IPS-18a (cell line): Measurements from ENCODE around the gene KLF5.

Experiments used
- H3K27ac ChIP-seq: one replicate; pipeline ENCODE4 v1.5.1; 2013; ENCODE audit warnings: low read length
- H3K27me3 ChIP-seq: one replicate; pipeline ENCODE4 v1.6.1; 2013; ENCODE audit warnings: mild to moderate bottlenecking, low read length; ENCODE audit not compliant: control insufficient read depth, insufficient read depth
- H3K36me3 ChIP-seq: one replicate; pipeline ENCODE4 v1.6.1; 2013; ENCODE audit warnings: low read depth, low read length; ENCODE audit not compliant: control insufficient read depth
- H3K4me1 ChIP-seq: one replicate; pipeline ENCODE4 v1.6.1; 2013; ENCODE audit warnings: low read depth, low read length; ENCODE audit not compliant: control insufficient read depth
- H3K4me3 ChIP-seq: one replicate; pipeline ENCODE4 v1.5.1; 2013; ENCODE audit warnings: low read length
- H3K9ac ChIP-seq: one replicate; pipeline ENCODE4 v1.6.1; 2013; ENCODE audit warnings: mild to moderate bottlenecking, low read length, moderate library complexity
- H3K9me3 ChIP-seq: one replicate; pipeline ENCODE4 v1.6.1; 2013; ENCODE audit warnings: low read depth, low read length; ENCODE audit not compliant: control insufficient read depth

Gene KLF5

GRCh38 chr13:73061473-73061872 is 2.7 kb downstream of the KLF5 start:
- no peak overlapping the region for H3K27ac ChIP-seq
- no peaks in the 10 kb centered on the region for H3K36me3 ChIP-seq
- H3K9ac ChIP-seq, result no peak overlapping the region
- H3K4me3 ChIP-seq, result no peak overlapping the region
- peaks cover 42% of the 10 kb centered on the region for H3K4me1 ChIP-seq
- no peaks in the 10 kb centered on the region for H3K9me3 ChIP-seq
- H3K27me3 ChIP-seq, result peaks cover 89% of the 10 kb centered on the region

GRCh38 chr13:73061876-73062275 is 3.1 kb downstream of the KLF5 start:
- H3K9me3 ChIP-seq, result no peaks in the 10 kb centered on the region
- H3K36me3 ChIP-seq, result no peaks in the 10 kb centered on the region
- peaks cover 87% of the 10 kb centered on the region for H3K27me3 ChIP-seq
- H3K4me1 ChIP-seq, result peaks cover 42% of the 10 kb centered on the region
- H3K9ac ChIP-seq, result no peak overlapping the region
- no peak overlapping the region for H3K27ac ChIP-seq
- H3K4me3 ChIP-seq, result no peak overlapping the region

DNA sequence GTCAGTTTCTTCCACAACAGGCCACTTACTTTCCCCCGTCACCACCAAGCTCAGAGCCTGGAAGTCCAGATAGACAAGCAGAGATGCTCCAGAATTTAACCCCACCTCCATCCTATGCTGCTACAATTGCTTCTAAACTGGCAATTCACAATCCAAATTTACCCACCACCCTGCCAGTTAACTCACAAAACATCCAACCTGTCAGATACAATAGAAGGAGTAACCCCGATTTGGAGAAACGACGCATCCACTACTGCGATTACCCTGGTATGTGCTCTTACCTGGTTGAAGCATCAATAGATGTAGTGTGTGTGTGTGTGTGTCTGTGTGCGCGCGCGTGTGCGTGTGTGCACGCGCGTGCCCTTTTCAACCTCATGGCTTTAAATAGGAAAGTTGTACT is 3.7 kb downstream of the KLF5 start:
- H3K9me3 ChIP-seq, result no peaks in the 10 kb centered on the region
- no peaks in the 10 kb centered on the region for H3K36me3 ChIP-seq
- no peak overlapping the region for H3K4me3 ChIP-seq
- peaks cover 42% of the 10 kb centered on the region for H3K4me1 ChIP-seq
- no peak overlapping the region for H3K9ac ChIP-seq
- H3K27ac ChIP-seq, result no peak overlapping the region
- peaks cover 81% of the 10 kb centered on the region for H3K27me3 ChIP-seq

GRCh38 chr13:73063166-73063565 is 4.4 kb downstream of the KLF5 start:
- Histone ChIP-seq H3K36me3 (no peaks in the 10 kb centered on the region), H3K9me3 (no peaks in the 10 kb centered on the region), H3K27me3 (peaks cover 74% of the 10 kb centered on the region), H3K9ac (no peak overlapping the region), H3K27ac (no peak overlapping the region), H3K4me1 (peaks cover 40% of the 10 kb centered on the region), H3K4me3 (no peak overlapping the region)

- H3K9ac ChIP-seq, result no peak overlapping the region
- peaks cover 38% of the 10 kb centered on the region for H3K4me1 ChIP-seq
- no peak overlapping the region for H3K27ac ChIP-seq
- H3K36me3 ChIP-seq, result no peaks in the 10 kb centered on the region
- peaks cover 65% of the 10 kb centered on the region for H3K27me3 ChIP-seq
- H3K4me3 ChIP-seq, result no peak overlapping the region
- H3K9me3 ChIP-seq, result no peaks in the 10 kb centered on the region
These were observed 6.2 kb downstream of the KLF5 start for GRCh38 chr13:73065036-73065435.

DNA sequence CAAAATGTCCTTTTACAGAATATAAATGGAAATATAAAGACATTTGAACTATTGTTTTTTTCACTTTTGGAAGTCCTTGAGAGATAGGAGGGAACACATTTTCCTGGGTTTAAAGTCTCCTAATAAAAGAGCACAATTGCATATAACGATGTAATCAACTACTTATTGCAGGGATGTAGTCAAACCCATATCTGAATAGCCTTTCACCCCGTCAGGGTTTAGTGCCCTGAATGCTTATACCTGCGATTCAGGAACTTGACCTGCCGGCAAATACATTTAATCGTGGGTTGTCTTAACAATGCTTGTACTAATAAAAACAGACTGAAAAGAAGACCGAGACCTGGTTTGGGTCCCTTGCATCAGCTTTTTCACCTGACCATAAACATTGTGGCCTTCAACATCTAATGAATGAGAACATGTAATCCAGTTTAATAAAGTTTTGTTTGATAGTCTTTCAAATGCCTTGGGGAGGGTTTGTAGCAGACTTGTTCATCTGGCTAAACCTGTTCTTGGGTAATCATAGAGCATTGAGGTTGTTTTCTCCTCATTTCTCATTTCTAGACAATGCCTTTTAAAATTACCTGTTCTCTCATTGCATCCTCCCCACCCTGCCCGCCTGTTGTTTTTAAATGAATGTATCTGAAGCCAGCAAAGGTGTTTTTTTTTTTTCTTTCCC is 7.0 kb downstream of the KLF5 start:
- Histone ChIP-seq H3K9me3 (no peaks in the 10 kb centered on the region), H3K4me3 (no peak overlapping the region), H3K4me1 (peaks cover 31% of the 10 kb centered on the region), H3K9ac (no peak overlapping the region), H3K36me3 (no peaks in the 10 kb centered on the region), H3K27ac (no peak overlapping the region), H3K27me3 (peaks cover 58% of the 10 kb centered on the region)

DNA sequence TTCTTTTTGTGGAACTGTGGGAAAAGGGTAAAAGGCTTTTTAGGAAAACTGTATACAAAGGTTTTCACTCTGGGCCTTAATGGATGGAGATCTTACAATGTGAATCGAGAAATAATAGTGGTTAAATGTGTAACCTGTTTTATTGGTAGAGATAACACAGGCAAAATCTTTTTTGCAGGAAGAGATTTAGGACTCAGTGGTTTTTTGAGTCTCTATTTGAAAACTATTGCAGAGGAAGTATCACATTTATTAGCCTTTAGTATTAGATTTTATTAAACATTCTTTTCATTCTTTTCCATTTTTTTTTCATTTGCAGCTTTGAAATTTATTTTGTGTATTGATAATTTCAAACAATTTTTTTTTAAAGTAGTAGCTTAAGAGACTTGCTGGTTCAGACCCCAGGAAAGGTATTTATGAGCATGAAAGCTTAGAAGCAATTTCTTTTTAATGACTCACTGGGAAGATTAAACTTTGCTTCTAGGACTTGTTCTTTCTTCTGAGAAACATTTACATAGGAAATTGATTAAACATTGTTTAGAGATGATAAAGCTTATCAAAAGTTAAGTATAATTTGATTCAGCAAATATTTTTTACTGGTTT is 10.5 kb downstream of the KLF5 start:
- Histone ChIP-seq H3K27ac (no peak overlapping the region), H3K27me3 (peaks cover 23% of the 10 kb centered on the region), H3K9ac (no peak overlapping the region), H3K4me3 (no peak overlapping the region), H3K9me3 (no peaks in the 10 kb centered on the region), H3K36me3 (no peaks in the 10 kb centered on the region), H3K4me1 (peaks cover 15% of the 10 kb centered on the region)

DNA sequence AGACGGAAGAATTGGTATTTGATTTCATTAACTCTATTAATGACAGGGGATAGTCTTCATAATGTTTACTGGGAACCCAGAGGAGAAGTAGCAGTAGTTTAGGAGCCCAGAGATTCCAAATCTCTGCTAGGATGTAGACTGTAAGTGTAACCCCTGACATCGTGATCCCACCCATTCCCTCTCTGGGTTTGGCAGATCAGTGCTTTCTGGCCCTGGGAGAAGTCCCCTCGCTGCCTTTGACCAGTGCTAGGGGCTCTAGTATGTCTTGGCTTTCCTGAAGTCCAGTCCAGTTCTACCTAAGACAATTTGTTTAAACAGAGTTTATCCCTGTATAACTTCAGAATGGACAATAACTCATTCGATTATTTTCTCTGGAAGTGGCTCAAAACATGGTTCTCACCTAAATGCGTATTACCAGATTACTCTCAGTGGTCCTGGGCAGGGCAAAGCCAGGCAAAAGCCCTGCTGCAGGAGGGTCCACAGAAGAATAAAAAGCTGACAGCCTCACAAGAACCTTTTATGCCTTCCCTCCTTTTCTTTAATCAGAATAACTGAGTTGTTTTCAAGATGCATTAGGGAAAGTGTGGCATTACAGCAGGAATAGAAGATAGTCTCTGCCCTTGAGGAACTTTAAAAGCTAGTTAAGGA is 11.8 kb downstream of the KLF5 start:
- no peak overlapping the region for H3K27ac ChIP-seq
- H3K9me3 ChIP-seq, result no peaks in the 10 kb centered on the region
- peaks cover 21% of the 10 kb centered on the region for H3K27me3 ChIP-seq
- H3K4me1 ChIP-seq, result peaks cover 21% of the 10 kb centered on the region
- no peak overlapping the region for H3K9ac ChIP-seq
- H3K36me3 ChIP-seq, result no peaks in the 10 kb centered on the region
- H3K4me3 ChIP-seq, result no peak overlapping the region

DNA sequence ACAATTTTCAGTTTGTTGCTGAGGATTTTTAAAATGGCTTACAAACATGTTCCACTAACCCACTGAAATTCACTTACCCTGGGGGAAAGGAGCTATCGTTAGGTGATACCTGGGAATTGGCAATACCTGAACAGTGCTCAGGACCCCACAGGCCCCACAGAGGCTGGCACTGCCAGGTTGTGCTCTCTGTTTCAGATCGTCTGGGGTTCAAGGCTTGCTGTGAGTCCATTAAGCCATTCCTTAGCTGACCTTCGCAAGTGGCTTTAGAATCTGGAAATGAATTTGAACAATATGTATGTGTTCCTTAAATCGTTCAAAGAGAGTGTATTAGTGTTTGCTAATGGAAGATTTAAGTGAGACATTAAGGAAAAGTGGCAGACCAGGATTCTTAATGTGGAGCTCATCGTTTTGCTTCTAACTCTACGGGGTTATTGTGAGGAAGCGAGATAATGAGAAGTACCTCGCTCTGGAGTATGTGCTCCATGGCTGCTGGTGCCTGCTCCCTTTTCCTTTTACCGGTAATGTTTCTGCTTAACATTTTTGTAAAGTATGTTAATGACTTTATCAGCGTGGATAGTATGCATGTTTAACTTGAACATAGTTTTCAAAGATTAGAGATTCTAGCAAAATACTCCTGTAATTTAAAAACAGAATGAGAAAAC is 13.6 kb downstream of the KLF5 start:
- Histone ChIP-seq H3K4me1 (peaks cover 21% of the 10 kb centered on the region), H3K36me3 (no peaks in the 10 kb centered on the region), H3K27me3 (peaks cover 22% of the 10 kb centered on the region), H3K9ac (no peak overlapping the region), H3K27ac (no peak overlapping the region), H3K9me3 (no peaks in the 10 kb centered on the region), H3K4me3 (no peak overlapping the region)

GRCh38 chr13:73073050-73073449 is 14.2 kb downstream of the KLF5 start:
- Histone ChIP-seq H3K9ac (no peak overlapping the region), H3K27ac (no peak overlapping the region), H3K9me3 (no peaks in the 10 kb centered on the region), H3K4me1 (peaks cover 21% of the 10 kb centered on the region), H3K36me3 (no peaks in the 10 kb centered on the region), H3K4me3 (no peak overlapping the region), H3K27me3 (peaks cover 22% of the 10 kb centered on the region)

GRCh38 chr13:73074014-73074413 is 15.2 kb downstream of the KLF5 start:
- no peak overlapping the region for H3K27ac ChIP-seq
- H3K4me3 ChIP-seq, result no peak overlapping the region
- H3K27me3 ChIP-seq, result peaks cover 22% of the 10 kb centered on the region
- no peak overlapping the region for H3K9ac ChIP-seq
- H3K36me3 ChIP-seq, result no peaks in the 10 kb centered on the region
- no peaks in the 10 kb centered on the region for H3K9me3 ChIP-seq
- H3K4me1 ChIP-seq, result peaks cover 21% of the 10 kb centered on the region
